ENCODE results near the gene CDK5RAP2.

The CDK5RAP2 gene

DNA sequence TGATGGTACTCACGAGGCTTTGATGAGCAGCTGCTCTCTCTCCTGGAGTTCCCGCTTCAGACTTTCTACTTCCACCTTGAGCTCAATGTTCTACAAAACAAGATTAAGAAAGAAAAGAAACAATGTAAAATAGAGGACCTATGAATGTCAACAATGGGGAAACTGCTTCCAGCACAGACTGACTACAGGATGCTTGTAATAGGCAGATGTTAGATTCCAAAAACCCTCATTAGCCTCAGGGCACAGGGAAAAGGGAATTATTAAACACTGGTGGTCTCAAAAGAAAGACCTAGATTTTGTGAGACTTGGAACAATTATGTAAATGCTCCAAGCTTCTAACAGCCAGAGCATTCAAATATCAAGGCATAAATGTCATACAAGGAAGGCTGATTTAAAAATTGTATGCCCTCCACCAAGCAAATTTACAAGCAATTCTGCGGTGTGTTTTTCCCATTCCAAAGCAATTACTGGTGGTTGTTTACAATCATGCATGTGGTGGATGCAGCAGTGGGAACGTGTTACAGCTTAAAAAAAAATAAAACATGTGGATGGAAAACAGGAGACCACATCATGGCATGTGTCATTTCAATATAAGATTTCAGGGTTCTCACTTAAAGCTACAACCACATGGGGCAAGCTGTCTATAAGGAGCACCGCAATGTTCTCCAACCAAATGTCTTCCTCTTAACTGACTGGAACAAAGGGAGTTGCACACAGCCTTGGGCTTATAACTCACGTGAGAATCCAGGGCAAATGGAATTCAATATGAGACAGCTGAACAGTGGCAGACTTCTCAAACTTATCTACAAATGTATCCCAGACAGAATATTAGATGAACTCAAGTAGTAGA, 34.0 kb downstream of the CDK5RAP2 start:
- H3K4me3 ChIP-seq (replicated peaks; ENCODE audit: low read depth, low read length), result no peak overlapping the region
- no peak for DNase-seq (ENCODE audit: low read depth)
- TF ChIP-seq, protein P1, sequence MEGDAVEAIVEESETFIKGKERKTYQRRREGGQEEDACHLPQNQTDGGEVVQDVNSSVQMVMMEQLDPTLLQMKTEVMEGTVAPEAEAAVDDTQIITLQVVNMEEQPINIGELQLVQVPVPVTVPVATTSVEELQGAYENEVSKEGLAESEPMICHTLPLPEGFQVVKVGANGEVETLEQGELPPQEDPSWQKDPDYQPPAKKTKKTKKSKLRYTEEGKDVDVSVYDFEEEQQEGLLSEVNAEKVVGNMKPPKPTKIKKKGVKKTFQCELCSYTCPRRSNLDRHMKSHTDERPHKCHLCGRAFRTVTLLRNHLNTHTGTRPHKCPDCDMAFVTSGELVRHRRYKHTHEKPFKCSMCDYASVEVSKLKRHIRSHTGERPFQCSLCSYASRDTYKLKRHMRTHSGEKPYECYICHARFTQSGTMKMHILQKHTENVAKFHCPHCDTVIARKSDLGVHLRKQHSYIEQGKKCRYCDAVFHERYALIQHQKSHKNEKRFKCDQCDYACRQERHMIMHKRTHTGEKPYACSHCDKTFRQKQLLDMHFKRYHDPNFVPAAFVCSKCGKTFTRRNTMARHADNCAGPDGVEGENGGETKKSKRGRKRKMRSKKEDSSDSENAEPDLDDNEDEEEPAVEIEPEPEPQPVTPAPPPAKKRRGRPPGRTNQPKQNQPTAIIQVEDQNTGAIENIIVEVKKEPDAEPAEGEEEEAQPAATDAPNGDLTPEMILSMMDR (IDR thresholded peaks at IDR 0.05; ENCODE audit: low read length, missing control alignments), result no peak

DNA sequence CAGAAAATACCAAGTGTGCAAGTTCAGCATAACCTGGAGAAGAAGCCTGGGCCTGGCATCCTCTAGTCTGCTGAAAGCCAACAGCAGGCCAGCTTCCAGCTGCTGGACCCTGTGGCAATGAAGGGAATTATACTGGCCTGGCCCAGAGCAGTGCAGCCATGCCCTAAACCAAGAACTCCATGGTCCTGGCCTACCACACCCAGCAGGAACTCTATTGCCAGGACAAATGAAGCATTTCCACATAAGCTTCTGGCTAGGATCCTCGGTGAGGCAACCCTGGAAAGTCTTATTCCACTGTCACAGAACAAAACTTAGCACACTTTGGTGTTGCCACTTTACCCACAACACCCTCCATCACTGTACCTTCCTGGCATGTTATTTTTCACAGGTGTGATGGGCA, 35.5 kb downstream of the CDK5RAP2 start:
- DNase-seq (ENCODE audit: low read depth), result no peak
- TF ChIP-seq, protein P1 (IDR thresholded peaks at IDR 0.05; ENCODE audit: low read length, missing control alignments), result no peak
- no peak overlapping the region for H3K4me3 ChIP-seq (replicated peaks; ENCODE audit: low read depth, low read length)

GRCh38 chr9:120542701-120543490, 37.1 kb downstream of the CDK5RAP2 start:
- no peak for DNase-seq (ENCODE audit: low read depth)
- TF ChIP-seq, protein P1 (IDR thresholded peaks at IDR 0.05; ENCODE audit: low read length, missing control alignments), result no peak

DNA sequence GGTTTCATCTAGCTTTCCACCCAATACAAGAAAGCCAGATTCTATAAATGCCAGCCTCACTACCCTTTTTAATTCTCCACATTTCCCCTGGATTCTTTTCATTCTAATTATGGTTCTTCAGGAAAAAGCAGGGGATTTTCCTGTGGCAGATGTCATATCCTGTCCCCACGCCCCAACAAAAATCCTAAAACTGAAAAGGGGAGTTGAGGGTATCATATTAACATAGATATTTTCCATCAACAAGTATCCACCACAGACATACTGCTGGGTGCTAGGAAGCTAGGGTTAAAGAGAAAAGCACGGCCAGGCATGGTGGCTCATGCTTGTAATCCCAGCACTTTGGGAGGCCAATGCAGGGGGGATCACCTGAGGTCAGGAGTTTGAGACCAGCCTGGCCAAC, 38.0 kb downstream of the CDK5RAP2 start:
- no peak for DNase-seq (ENCODE audit: low read depth)
- TF ChIP-seq, protein P1 (IDR thresholded peaks at IDR 0.05; ENCODE audit: low read length, missing control alignments), result no peak
- no peak overlapping the region for H3K4me3 ChIP-seq (replicated peaks; ENCODE audit: low read depth, low read length)

More at GRCh38 chr9:120542701-120543490, 37.1 kb downstream of the CDK5RAP2 start:
- H3K4me3 ChIP-seq (replicated peaks; ENCODE audit: low read depth, low read length), result no peak overlapping the region

- H3K4me3 ChIP-seq (replicated peaks; ENCODE audit: low read depth, low read length), result no peak overlapping the region
- TF ChIP-seq, protein P1 (IDR thresholded peaks at IDR 0.05; ENCODE audit: low read length, missing control alignments), result no peak
- DNase-seq (ENCODE audit: low read depth), result no peak
Observed at GRCh38 chr9:120539951-120540350, 40.0 kb downstream of the CDK5RAP2 start.

GRCh38 chr9:120538339-120538738, 41.6 kb downstream of the CDK5RAP2 start:
- no peak overlapping the region for H3K4me3 ChIP-seq (replicated peaks; ENCODE audit: low read depth, low read length)
- peak; percentile 44 for DNase-seq (ENCODE audit: low read depth)
- TF ChIP-seq, protein P1 (IDR thresholded peaks at IDR 0.05; ENCODE audit: low read length, missing control alignments), result no peak
